ENCODE results near the gene LSM12.

LSM12 gene

GRCh38 chr17:44014437-44015172 is 51.9 kb downstream of the LSM12 start, which contains the start of gene TMEM101 (continued):
- peak; percentile 76 for TF ChIP-seq PATZ1 (tag by site-specific recombination; IDR thresholded peaks at IDR 0.05)
- peak; percentile 89 for TF ChIP-seq ZBTB44 (tag by site-specific recombination; IDR thresholded peaks at IDR 0.05)
- TF ChIP-seq REPIN1 (tag by site-specific recombination; IDR thresholded peaks at IDR 0.05; ENCODE audit: low read depth): 0 out of 2 replicates have a peak, but pooled peaks have one; percentile 57
- TF ChIP-seq ZBTB26 (tag by site-specific recombination; optimal IDR thresholded peaks at IDR 0.05): peak; percentile 54
- TF ChIP-seq ZNF558 (tag by site-specific recombination; IDR thresholded peaks at IDR 0.05): peak; percentile 80
- peak; percentile 37; the same call in 1 of the 2 replicates for TF ChIP-seq ZNF623 (tag by site-specific recombination; IDR thresholded peaks at IDR 0.05)
- TF ChIP-seq ZNF555 (tag by site-specific recombination; conservative IDR thresholded peaks at IDR 0.05): no peak
- peak; percentile 84; the same call in 1 of the 2 replicates for TF ChIP-seq REST (tag by site-specific recombination; IDR thresholded peaks at IDR 0.05)
- peak; percentile 59; the same call in 1 of the 2 replicates for TF ChIP-seq ZNF777 (tag by site-specific recombination; IDR thresholded peaks at IDR 0.05; ENCODE audit: borderline replicate concordance)
- peak; percentile 22; the same call in 1 of the 2 replicates for TF ChIP-seq CTCF (tag by site-specific recombination; IDR thresholded peaks at IDR 0.05)
- TF ChIP-seq ZBTB21 (tag by site-specific recombination; IDR thresholded peaks at IDR 0.05): peak; percentile 67
- peak; percentile 98 for TF ChIP-seq ZNF391 (tag by site-specific recombination; IDR thresholded peaks at IDR 0.05; ENCODE audit: borderline replicate concordance, low read depth)
- peak; percentile 66; the same call in 1 of the 2 replicates for TF ChIP-seq ZNF449 (tag by site-specific recombination; IDR thresholded peaks at IDR 0.05)
- TF ChIP-seq ZBTB17 (tag by site-specific recombination; IDR thresholded peaks at IDR 0.05): peak; percentile 99
- no peak for TF ChIP-seq ZNF544 (tag by site-specific recombination; IDR thresholded peaks at IDR 0.05)
- TF ChIP-seq ZNF202 (tag by site-specific recombination; IDR thresholded peaks at IDR 0.05; ENCODE audit: borderline replicate concordance): no peak
- TF ChIP-seq ZNF221 (tag by site-specific recombination; IDR thresholded peaks at IDR 0.05; ENCODE audit: borderline replicate concordance): no peak
- TF ChIP-seq AEBP2 (tag by site-specific recombination; IDR thresholded peaks at IDR 0.05; ENCODE audit: borderline replicate concordance): no peak
- peak; percentile 49; the same call in 1 of the 2 replicates for TF ChIP-seq ZNF792 (tag by site-specific recombination; IDR thresholded peaks at IDR 0.05)
- TF ChIP-seq ZNF580 (tag by site-specific recombination; IDR thresholded peaks at IDR 0.05): peak; percentile 92
- TF ChIP-seq ZSCAN4 (tag by site-specific recombination; IDR thresholded peaks at IDR 0.05): peak; percentile 70
- TF ChIP-seq ZNF366 (tag by site-specific recombination; conservative IDR thresholded peaks at IDR 0.05): peak; percentile 43; the same call in 1 of the 2 replicates

All from HEK293 (cell line).